ENCODE data around the gene MCM8. TPM values are rescaled to one million over a fixed set of nuclear protein-coding genes. Genes with fewer than 3 reads are reported as not detected.

Gene MCM8
- total and polyA plus RNA-seq, 2 donors from 2014 or later = 1.9 to 6.6 TPM

DNA sequence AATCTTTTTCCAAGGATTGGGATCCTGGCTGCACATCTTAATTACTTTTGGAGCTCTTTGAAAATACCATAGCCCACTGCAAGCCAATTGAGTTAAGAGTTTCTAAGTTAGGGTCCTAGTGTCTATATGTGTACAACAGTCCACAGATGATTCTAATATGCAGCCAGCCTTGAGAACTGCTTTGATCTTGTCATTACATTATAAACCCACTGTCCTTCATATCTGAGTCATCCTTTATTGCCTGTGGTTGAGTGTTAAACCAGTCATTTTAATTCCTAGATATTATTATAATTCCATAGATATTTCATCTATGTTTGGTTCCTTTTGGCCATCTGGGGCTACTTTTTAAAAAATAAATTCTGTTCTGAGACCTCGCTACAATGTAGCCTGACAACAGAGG is 24.1 kb downstream of the MCM8 start:
- DNase-seq = no peak
- H3K9ac ChIP-seq (ENCODE audit: low read length in 3 of 3) = no peak overlapping the region
- H3K4me3 ChIP-seq (ENCODE audit: low read length in 3 of 3) = no peak overlapping the region
- H3K27ac ChIP-seq (ENCODE audit: low read depth in 2 of 2, low read length in 2 of 2) = no peak overlapping the region
- TF ChIP-seq, protein P1, sequence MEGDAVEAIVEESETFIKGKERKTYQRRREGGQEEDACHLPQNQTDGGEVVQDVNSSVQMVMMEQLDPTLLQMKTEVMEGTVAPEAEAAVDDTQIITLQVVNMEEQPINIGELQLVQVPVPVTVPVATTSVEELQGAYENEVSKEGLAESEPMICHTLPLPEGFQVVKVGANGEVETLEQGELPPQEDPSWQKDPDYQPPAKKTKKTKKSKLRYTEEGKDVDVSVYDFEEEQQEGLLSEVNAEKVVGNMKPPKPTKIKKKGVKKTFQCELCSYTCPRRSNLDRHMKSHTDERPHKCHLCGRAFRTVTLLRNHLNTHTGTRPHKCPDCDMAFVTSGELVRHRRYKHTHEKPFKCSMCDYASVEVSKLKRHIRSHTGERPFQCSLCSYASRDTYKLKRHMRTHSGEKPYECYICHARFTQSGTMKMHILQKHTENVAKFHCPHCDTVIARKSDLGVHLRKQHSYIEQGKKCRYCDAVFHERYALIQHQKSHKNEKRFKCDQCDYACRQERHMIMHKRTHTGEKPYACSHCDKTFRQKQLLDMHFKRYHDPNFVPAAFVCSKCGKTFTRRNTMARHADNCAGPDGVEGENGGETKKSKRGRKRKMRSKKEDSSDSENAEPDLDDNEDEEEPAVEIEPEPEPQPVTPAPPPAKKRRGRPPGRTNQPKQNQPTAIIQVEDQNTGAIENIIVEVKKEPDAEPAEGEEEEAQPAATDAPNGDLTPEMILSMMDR (IDR thresholded peaks at IDR 0.05; ENCODE audit: borderline replicate concordance, extremely low read depth, insufficient read depth) = no peak
- no peaks in the 10 kb centered on the region for H3K9me3 ChIP-seq (ENCODE audit: control insufficient read depth in 2 of 3, insufficient read depth in 1 of 3, low read length in 3 of 3)
- peaks cover 0 to 4% (median 0%) of the 10 kb centered on the region in 3 donors for H3K36me3 ChIP-seq (ENCODE audit: control insufficient read depth in 2 of 3, insufficient read depth in 3 of 3, low read length in 3 of 3)
- intact Hi-C loops (cut with DNase I) = no loop called here
- no peaks in the 10 kb centered on the region for H3K27me3 ChIP-seq (ENCODE audit: control insufficient read depth, insufficient read depth, low read length)
- H3K4me1 ChIP-seq (ENCODE audit: control insufficient read depth in 2 of 3, insufficient read depth in 2 of 3, low read depth in 1 of 3, low read length in 3 of 3) = no peaks in the 10 kb centered on the region
- FAIRE-seq = no peak

DNA sequence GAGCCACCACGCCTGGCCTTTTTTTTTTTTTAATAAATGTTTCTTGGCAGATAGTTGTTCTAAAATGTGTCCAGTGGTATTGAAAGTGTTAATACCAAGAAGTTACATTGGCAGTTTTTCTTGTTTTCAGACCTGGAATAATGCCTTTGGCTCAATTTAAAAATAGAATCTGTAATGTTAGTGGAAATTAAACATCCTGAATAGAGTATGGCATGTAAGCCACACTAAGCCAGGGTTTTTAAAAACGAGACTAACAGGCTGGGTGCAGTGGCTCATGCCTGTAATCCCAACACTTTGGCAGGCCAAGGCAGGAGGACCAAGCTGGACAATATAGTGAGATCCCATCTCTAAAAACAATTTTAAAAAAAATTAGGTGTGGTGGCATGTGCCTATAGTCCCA is 25.3 kb downstream of the MCM8 start:
- FAIRE-seq = no peak
- TF ChIP-seq, protein P1 (IDR thresholded peaks at IDR 0.05; ENCODE audit: borderline replicate concordance, extremely low read depth, insufficient read depth) = no peak

DNA sequence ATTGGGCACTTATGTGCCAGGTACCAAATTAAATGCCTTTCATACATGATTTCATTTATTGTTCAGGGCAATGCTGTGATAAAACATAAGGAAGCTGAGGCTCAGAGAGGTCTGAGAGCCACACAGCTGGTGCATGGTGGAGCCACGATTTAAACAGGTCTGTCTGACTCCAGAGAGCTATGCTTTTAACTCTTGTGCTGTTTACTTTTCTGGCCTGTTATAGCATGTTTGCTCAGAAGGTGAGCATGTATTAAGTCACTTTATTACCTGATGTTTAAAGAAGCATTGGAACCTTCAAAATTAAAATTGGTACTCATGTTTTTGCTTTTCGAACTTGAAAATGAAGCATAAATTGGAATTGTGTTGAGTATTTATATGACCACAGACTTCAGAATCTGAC is 26.8 kb downstream of the MCM8 start:
- TF ChIP-seq, protein P1 (IDR thresholded peaks at IDR 0.05; ENCODE audit: borderline replicate concordance, extremely low read depth, insufficient read depth) = no peak
- H3K9ac ChIP-seq (ENCODE audit: low read length in 3 of 3) = no peak overlapping the region
- no peak for DNase-seq
- H3K27me3 ChIP-seq (ENCODE audit: control insufficient read depth, insufficient read depth, low read length) = no peaks in the 10 kb centered on the region
- FAIRE-seq = no peak
- H3K4me3 ChIP-seq (ENCODE audit: low read length in 3 of 3) = no peak overlapping the region
- H3K4me1 ChIP-seq (ENCODE audit: control insufficient read depth in 2 of 3, insufficient read depth in 2 of 3, low read depth in 1 of 3, low read length in 3 of 3) = peaks cover 0 to 4% (median 0%) of the 10 kb centered on the region in 3 donors
- intact Hi-C loops (cut with DNase I) = no loop called here
- H3K36me3 ChIP-seq (ENCODE audit: control insufficient read depth in 2 of 3, insufficient read depth in 3 of 3, low read length in 3 of 3) = peaks cover 0 to 4% (median 0%) of the 10 kb centered on the region in 3 donors
- H3K9me3 ChIP-seq (ENCODE audit: control insufficient read depth in 2 of 3, insufficient read depth in 1 of 3, low read length in 3 of 3) = no peaks in the 10 kb centered on the region
- no peak overlapping the region for H3K27ac ChIP-seq (ENCODE audit: low read depth in 2 of 2, low read length in 2 of 2)

More for the DNA sequence above, 25.3 kb downstream of the MCM8 start:
- H3K27me3 ChIP-seq (ENCODE audit: control insufficient read depth, insufficient read depth, low read length) = no peaks in the 10 kb centered on the region
- no peak for DNase-seq
- H3K9me3 ChIP-seq (ENCODE audit: control insufficient read depth in 2 of 3, insufficient read depth in 1 of 3, low read length in 3 of 3) = no peaks in the 10 kb centered on the region
- H3K9ac ChIP-seq (ENCODE audit: low read length in 3 of 3) = no peak overlapping the region
- H3K4me1 ChIP-seq (ENCODE audit: control insufficient read depth in 2 of 3, insufficient read depth in 2 of 3, low read depth in 1 of 3, low read length in 3 of 3) = peaks cover 0 to 4% (median 0%) of the 10 kb centered on the region in 3 donors
- intact Hi-C loops (cut with DNase I) = no loop called here
- H3K36me3 ChIP-seq (ENCODE audit: control insufficient read depth in 2 of 3, insufficient read depth in 3 of 3, low read length in 3 of 3) = peaks cover 0 to 4% (median 0%) of the 10 kb centered on the region in 3 donors
- no peak overlapping the region for H3K27ac ChIP-seq (ENCODE audit: low read depth in 2 of 2, low read length in 2 of 2)
- H3K4me3 ChIP-seq (ENCODE audit: low read length in 3 of 3) = no peak overlapping the region

DNA sequence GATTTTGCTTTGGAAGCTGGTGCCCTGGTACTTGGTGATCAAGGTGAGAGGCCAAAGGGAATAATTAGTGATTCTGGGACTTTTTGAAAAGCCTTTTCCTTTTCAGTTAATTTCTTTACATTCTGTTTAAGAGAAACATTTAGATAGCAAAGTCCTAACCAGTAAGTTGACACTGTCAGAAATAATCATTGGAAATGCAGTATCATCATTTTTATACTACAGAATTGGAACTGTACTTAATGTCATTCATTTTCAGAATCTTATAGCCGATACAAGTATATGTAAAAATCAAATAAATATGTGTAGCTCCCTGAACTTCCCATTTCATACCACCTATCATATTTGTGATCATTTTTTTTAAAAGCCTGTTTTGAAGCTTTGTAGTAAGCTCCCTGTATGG is 27.5 kb downstream of the MCM8 start:
- Histone ChIP-seq H3K27ac (ENCODE audit: low read depth in 2 of 2, low read length in 2 of 2) (no peak overlapping the region), H3K36me3 (ENCODE audit: control insufficient read depth in 2 of 3, insufficient read depth in 3 of 3, low read length in 3 of 3) (peaks cover 0 to 4% (median 0%) of the 10 kb centered on the region in 3 donors), H3K9me3 (ENCODE audit: control insufficient read depth in 2 of 3, insufficient read depth in 1 of 3, low read length in 3 of 3) (no peaks in the 10 kb centered on the region), H3K27me3 (ENCODE audit: control insufficient read depth, insufficient read depth, low read length) (no peaks in the 10 kb centered on the region), H3K4me1 (ENCODE audit: control insufficient read depth in 2 of 3, insufficient read depth in 2 of 3, low read depth in 1 of 3, low read length in 3 of 3) (peaks cover 0 to 4% (median 0%) of the 10 kb centered on the region in 3 donors), H3K9ac (ENCODE audit: low read length in 3 of 3) (no peak overlapping the region), H3K4me3 (ENCODE audit: low read length in 3 of 3) (no peak overlapping the region)
- DNase-seq = no peak
- no peak for FAIRE-seq
- TF ChIP-seq, protein P1 (IDR thresholded peaks at IDR 0.05; ENCODE audit: borderline replicate concordance, extremely low read depth, insufficient read depth) = no peak
- intact Hi-C loops (cut with DNase I) = no loop called here

All from kidney (tissue), 14 donors.